HG02623 (cell line): ENCODE measurements around the gene DENND6A.
"Not testable (repeated sequence)": the region's sequence is repeated elsewhere in the genome, so short reads cannot be mapped to it uniquely, and the experiment has no call there.

Source experiments
- ATAC-seq: cut with Tn5 transposase; IDR thresholded peaks from one replicate; pipeline ENCODE4 v1.9.1; 2021; ENCODE audit warnings: moderate library complexity; ENCODE audit not compliant: unreplicated experiment

DENND6A gene

GRCh38 chr3:57696801-57697321 lies 4.0 kb upstream of the DENND6A start:
- ATAC-seq: no peak

- ATAC-seq: no peak
Measured at GRCh38 chr3:57694146-57694545, 1.3 kb upstream of the DENND6A start.

GRCh38 chr3:57692133-57692395 lies 813 bp downstream of the DENND6A start:
- not testable (repeated sequence) for ATAC-seq

GRCh38 chr3:57691411-57692132 lies 1.3 kb downstream of the DENND6A start:
- ATAC-seq: no peak

GRCh38 chr3:57689367-57690053 lies 3.4 kb downstream of the DENND6A start:
- no peak for ATAC-seq

GRCh38 chr3:57688291-57688690 lies 4.6 kb downstream of the DENND6A start:
- no peak for ATAC-seq

GRCh38 chr3:57683286-57683685 lies 9.6 kb downstream of the DENND6A start:
- ATAC-seq: no peak

- no peak for ATAC-seq
Measured at GRCh38 chr3:57682284-57682683, 10.6 kb downstream of the DENND6A start.

- ATAC-seq: no peak
Measured at GRCh38 chr3:57681691-57682090, 11.2 kb downstream of the DENND6A start.

GRCh38 chr3:57680046-57680445 lies 12.8 kb downstream of the DENND6A start:
- ATAC-seq: no peak

- no peak for ATAC-seq
Measured at GRCh38 chr3:57675530-57675929, 17.3 kb downstream of the DENND6A start.

- no peak for ATAC-seq
Measured at GRCh38 chr3:57673156-57673555, 19.7 kb downstream of the DENND6A start.

GRCh38 chr3:57670543-57670942 lies 22.3 kb downstream of the DENND6A start:
- ATAC-seq: no peak

GRCh38 chr3:57661404-57661803 lies 31.5 kb downstream of the DENND6A start:
- ATAC-seq: no peak

- ATAC-seq: no peak
Measured at GRCh38 chr3:57659806-57660439, 33.0 kb downstream of the DENND6A start.

GRCh38 chr3:57659004-57659673 lies 33.7 kb downstream of the DENND6A start:
- no peak for ATAC-seq

- ATAC-seq: no peak
Measured at GRCh38 chr3:57658536-57658935, 34.3 kb downstream of the DENND6A start.

- ATAC-seq: no peak
Measured at GRCh38 chr3:57655727-57656126, 37.1 kb downstream of the DENND6A start.

- no peak for ATAC-seq
Measured at GRCh38 chr3:57654267-57654666, 38.6 kb downstream of the DENND6A start.

- no peak for ATAC-seq
Measured at GRCh38 chr3:57652203-57652602, 40.7 kb downstream of the DENND6A start.

GRCh38 chr3:57647292-57647940 lies 45.5 kb downstream of the DENND6A start:
- ATAC-seq: no peak
